K562 (cell line): Measurements from ENCODE around the gene ZNF30. TPM values are rescaled to one million over a fixed set of nuclear protein-coding genes. Genes with fewer than 3 reads are reported as not detected.
A peak's percentile ranks its signal among the peaks of the same experiment; 100 is the strongest.

ENCODE experiments used
- CBX8 ChIP-seq: fragments of 200-600 bp; sonication (generic); IDR thresholded peaks from 2 replicates; pipeline ENCODE4 v1.6.1; 2012; ENCODE audit warnings: borderline replicate concordance, mixed run types, low read depth, mild to moderate bottlenecking, moderate library complexity, mixed read lengths, low read length, control low read depth, inconsistent platforms; ENCODE audit not compliant: poor library complexity, severe bottlenecking; ENCODE audit errors: extremely low read depth
- HMGN3 ChIP-seq: IDR thresholded peaks from 2 replicates; pipeline ENCODE4 v1.6.1; 2011; ENCODE audit warnings: borderline replicate concordance, low read depth, mild to moderate bottlenecking, mixed read lengths, low read length; ENCODE audit not compliant: insufficient read length; ENCODE audit errors: extremely low read depth
- HNRNPH1 ChIP-seq: fragments of 200-400 bp; formaldehyde crosslinking; optimal IDR thresholded peaks from 2 replicates; pipeline ENCODE3; 2017; ENCODE audit warnings: low read depth, mild to moderate bottlenecking, low read length, moderate library complexity
- MCM7 ChIP-seq, 2 experiments: fragments of 450-650 bp; IDR thresholded peaks; 2 replicates each; pipeline ENCODE4 v1.6.1; 2016 to 2018
- RBBP5 ChIP-seq: fragments of 200-600 bp; sonication (generic); IDR thresholded peaks from 2 replicates; pipeline ENCODE4 v1.6.1; 2012; ENCODE audit warnings: borderline replicate concordance, mild to moderate bottlenecking, low read length, control low read depth, inconsistent platforms; ENCODE audit not compliant: insufficient read depth, poor library complexity, severe bottlenecking
- RBM39 ChIP-seq: fragments of 200-400 bp; formaldehyde crosslinking; optimal IDR thresholded peaks from 2 replicates; pipeline ENCODE3; 2018; ENCODE audit warnings: low read depth, low read length
- RNF2 ChIP-seq: sonication (generic); IDR thresholded peaks from 2 replicates; pipeline ENCODE4 v1.6.1; 2016
- SETDB1 ChIP-seq: IDR thresholded peaks from one replicate; pipeline ENCODE4 v1.6.1; 2012; ENCODE audit warnings: low read length, control low read depth, inconsistent platforms
- TFAP4 ChIP-seq: sonication (generic); formaldehyde crosslinking; IDR thresholded peaks from 2 replicates; pipeline ENCODE4 v1.8.0; 2022; ENCODE audit warnings: missing genetic modification reagents, mild to moderate bottlenecking, moderate library complexity, borderline replicate concordance
- ZBTB40 ChIP-seq, 2 experiments: fragments of 450-650 bp in 1 of 2; sonication (generic) in 1 of 2; formaldehyde crosslinking in 1 of 2; IDR thresholded peaks; 2 replicates each; pipeline versions ENCODE4 v1.7.1 to v1.9.0; 2016 to 2022; ENCODE audit warnings: inconsistent platforms in 1 of 2, mild to moderate bottlenecking in 1 of 2, missing genetic modification reagents in 1 of 2
- ZBTB5 ChIP-seq: fragments of 450-650 bp; IDR thresholded peaks from 2 replicates; pipeline ENCODE4 v1.6.1; 2017; ENCODE audit warnings: antibody characterized with exemption
- ZKSCAN1 ChIP-seq: fragments of 150-350 bp; IDR thresholded peaks from 2 replicates; pipeline ENCODE4 v1.6.1; 2016; ENCODE audit warnings: low read depth, low read length
- polyA plus RNA-seq, 8 experiments: library from polyadenylated mRNA; depleted of rRNA in 4 of 8; stranded (reverse) in 5 of 8; unstranded in 3 of 8; fragments of >200 nt; fragmentation: Nextera tagmentation in 2 of 8; fragmentation: Illumina TruSeq in 1 of 8; extraction: Ambion mirVana in 2 of 8; extraction: Trizol in 1 of 8; gene quantifications; 2 replicates each; pipeline versions ENCODE4 v1.2.1 to v1.2.3, GENCODE V29; 2011 to 2014; ENCODE audit warnings: inconsistent platforms in 1 of 8, missing spikeins in 1 of 8
- total RNA-seq, 7 experiments: library from RNA; depleted of rRNA in 6 of 7; stranded (reverse); fragments of >200 nt in 6 of 7; fragmentation: Illumina TruSeq in 2 of 7; extraction: Trizol in 2 of 7; gene quantifications; 2 replicates each; pipeline versions ENCODE4 v1.2.1 to v1.2.3, GENCODE V29; 2011 to 2021; ENCODE audit warnings: low replicate concordance in 1 of 7

The ZNF30 gene
- total and polyA plus RNA-seq, 9 of the 15 experiments (the other 6 are each of a cell fraction or from before 2014, with no cell fraction given) = 7.3 to 13.4 (median 10.6) TPM

- TF ChIP-seq ZBTB40 (IDR thresholded peaks at IDR 0.05) = 0 out of 2 replicates have a peak, but pooled peaks have one; percentile 3
- TF ChIP-seq ZBTB40 (CRISPR knock-in tag; IDR thresholded peaks at IDR 0.05) = no peak
- no peak for TF ChIP-seq ZKSCAN1
- no peak for TF ChIP-seq RBBP5
- TF ChIP-seq RBM39 = peak; percentile 55
- peak; percentile 94 for TF ChIP-seq ZBTB5
- no peak for TF ChIP-seq CBX8
- no peak for TF ChIP-seq TFAP4
- no peak for TF ChIP-seq SETDB1
- TF ChIP-seq MCM7 (IDR thresholded peaks at IDR 0.05) = no peak
- no peak for TF ChIP-seq HNRNPH1
- no peak for TF ChIP-seq HMGN3
- TF ChIP-seq RNF2 = no peak
These were observed 36.2 kb downstream of the ZNF30 start (continued) for GRCh38 chr19:34962687-34963572.
